GM12878 (cell line): Measurements from ENCODE around the gene TSSC4. TPM values are rescaled to one million over a fixed set of nuclear protein-coding genes. Genes with fewer than 3 reads are reported as not detected.

Source experiments
- ATAC-seq: fragments of 200-7000 bp; cut with Tn5 transposase; 3 replicates; pipeline ENCODE4 v1.9.1; 2020; ENCODE audit warnings: mild to moderate bottlenecking, moderate library complexity
- BruUV-seq: library from RNA; stranded (reverse); fragments of 400-500 nt; replicated peaks from 2 replicates; lab custom pipeline; 2021; lab: Mats Ljungman, UMichigan
- CTCF ChIA-PET: fragments of 300-600 bp; sonication (Branson Sonifier 250); formaldehyde crosslinking; extraction: SDS; loops from one replicate; lab custom pipeline; 2021; ENCODE audit warnings: inconsistent platforms; lab: Yijun Ruan, JAX
- POLR2A ChIA-PET: fragments of 350-600 bp; formaldehyde crosslinking; extraction: SDS; loops from one replicate; lab custom pipeline; 2021; ENCODE audit warnings: inconsistent platforms; lab: Charles Lee
- RAD21 ChIA-PET: fragments of 300-600 bp; sonication (Branson Sonifier 250); formaldehyde crosslinking; loops from one replicate; lab custom pipeline; 2023; ENCODE audit warnings: antibody characterized with exemption; ENCODE audit not compliant: unreplicated experiment; lab: Charles Lee
- SMC1A ChIA-PET: fragments of 300-600 bp; sonication (Branson Sonifier 250); formaldehyde crosslinking; loops from one replicate; lab custom pipeline; 2023; ENCODE audit not compliant: unreplicated experiment, uncharacterized antibody; lab: Charles Lee
- DNase-seq: peaks from one replicate; pipeline ENCODE4 v3.0.0-alpha.2; 2011; ENCODE audit warnings: low read depth, low spot score
- FAIRE-seq: peaks from 3 replicates; lab custom pipeline; 2011; peaks lifted over from hg19 to GRCh38; lab: Jason Lieb, UNC
- H2AFZ ChIP-seq: 2 replicates; pipeline ENCODE4 v1.6.0; 2011; ENCODE audit warnings: low read depth, low read length, control low read depth; ENCODE audit not compliant: control insufficient read depth
- H3K27ac ChIP-seq: 2 replicates; pipeline ENCODE4 v1.5.1; 2011; ENCODE audit warnings: control low read depth; ENCODE audit not compliant: control insufficient read depth, insufficient read depth
- H3K27me3 ChIP-seq, 2 experiments: replicated peaks in 1 of 2; 2 replicates each; pipeline versions ENCODE4 v1.6.0 to v1.6.1; 2011; ENCODE audit warnings: low read length in 1 of 2; ENCODE audit not compliant: control insufficient read depth in 2 of 2, insufficient read depth in 2 of 2
- H3K36me3 ChIP-seq, 2 experiments: 2 replicates each; pipeline ENCODE4 v1.5.1; 2011; ENCODE audit warnings: low read length in 1 of 2; ENCODE audit not compliant: control insufficient read depth in 2 of 2, insufficient read depth in 2 of 2
- H3K4me1 ChIP-seq: 2 replicates; pipeline ENCODE4 v1.6.1; 2011; ENCODE audit warnings: mild to moderate bottlenecking, low read length, moderate library complexity, mixed read lengths; ENCODE audit not compliant: control insufficient read depth, insufficient read depth
- H3K4me2 ChIP-seq: 2 replicates; pipeline ENCODE4 v1.6.0; 2011; ENCODE audit warnings: control low read depth; ENCODE audit not compliant: control insufficient read depth, insufficient read depth
- H3K4me3 ChIP-seq: fragments of 200-600 bp; sonication (generic); 2 replicates; pipeline ENCODE4 v1.5.1; 2016
- H3K79me2 ChIP-seq: 2 replicates; pipeline ENCODE4 v1.6.0; 2011; ENCODE audit warnings: low read length; ENCODE audit not compliant: control insufficient read depth, insufficient read depth
- H3K9ac ChIP-seq: 2 replicates; pipeline ENCODE4 v1.8.0; 2011; ENCODE audit warnings: low read length, control low read depth, mixed read lengths; ENCODE audit not compliant: control insufficient read depth, insufficient read depth
- H3K9me3 ChIP-seq: replicated peaks from 3 replicates; pipeline ENCODE4 v1.5.1; 2011; ENCODE audit warnings: mild to moderate bottlenecking, low read length; ENCODE audit not compliant: control insufficient read depth, insufficient read depth
- H4K20me1 ChIP-seq: 2 replicates; pipeline ENCODE4 v1.6.0; 2011; ENCODE audit not compliant: control insufficient read depth, insufficient read depth
- CHD4 ChIP-seq: fragments of 200-600 bp; sonication (generic); IDR thresholded peaks from 2 replicates; pipeline ENCODE4 v1.6.1; 2016; ENCODE audit warnings: mild to moderate bottlenecking
- ETV6 ChIP-seq, 2 experiments: fragments of 450-650 bp in 1 of 2; IDR thresholded peaks in 1 of 2; conservative IDR thresholded peaks in 1 of 2; 2 replicates each; pipeline ENCODE4 v1.6.1; 2014; ENCODE audit warnings: antibody characterized with exemption in 1 of 2, borderline replicate concordance in 1 of 2, low read depth in 1 of 2, mild to moderate bottlenecking in 1 of 2, moderate library complexity in 1 of 2
- GABPA ChIP-seq: IDR thresholded peaks from 2 replicates; pipeline ENCODE4 v1.6.1; 2014; ENCODE audit warnings: antibody characterized with exemption, low read depth, mild to moderate bottlenecking, inconsistent platforms
- WGBS: methylation state at CpG from one replicate; pipeline ENCODE4 v1.1.6; 2016; ENCODE audit warnings: low lambda C conversion rate; ENCODE audit not compliant: insufficient replicate concordance, insufficient coverage; ENCODE audit errors: missing lambda C conversion rate; 5-methylcytosine and 5-hydroxymethylcytosine counted together
- in situ Hi-C: fragments of 300-500 bp; cut with MboI; formaldehyde crosslinking; loops from 9 replicates; pipeline ENCODE4 v1.14.3; 2018; ENCODE audit warnings: mixed read lengths
- intact Hi-C: fragments of 100-400 bp; cut with micrococcal nuclease; formaldehyde crosslinking; loops from one replicate; pipeline ENCODE4 v1.14.2; 2022; ENCODE audit not compliant: unreplicated experiment
- polyA plus RNA-seq, 11 experiments: library from polyadenylated mRNA; depleted of rRNA in 4 of 11; unstranded in 6 of 11; stranded (reverse) in 5 of 11; fragments of >200 nt; fragmentation: Nextera tagmentation in 4 of 11; fragmentation: Illumina TruSeq in 1 of 11; extraction: Ambion mirVana in 4 of 11; extraction: Trizol in 1 of 11; gene quantifications; 1 replicate in 1 of 11; 2 replicates in 10 of 11; pipeline versions ENCODE4 v1.2.1 to v1.2.3, GENCODE V29; 2011 to 2016; ENCODE audit warnings: inconsistent platforms in 2 of 11, missing spikeins in 2 of 11, low read depth in 1 of 11
- total RNA-seq, 4 experiments: library from RNA; depleted of rRNA in 3 of 4; stranded (reverse); fragments of >200 nt in 3 of 4; fragmentation: Illumina TruSeq in 1 of 4; extraction: Trizol in 1 of 4; gene quantifications; 2 replicates each; pipeline versions ENCODE4 v1.2.1 to v1.2.3, GENCODE V29; 2013 to 2021
- TF ChIP-seq, protein P1 (sequence below): fragments of 450-650 bp; formaldehyde crosslinking; IDR thresholded peaks from 2 replicates; pipeline ENCODE4 v1.4.0; 2022; ENCODE audit warnings: mild to moderate bottlenecking, moderate library complexity
- TF ChIP-seq, protein P2 (sequence below): IDR thresholded peaks from 2 replicates; pipeline ENCODE4 v1.6.1; 2011; ENCODE audit warnings: borderline replicate concordance, low read depth, mild to moderate bottlenecking, moderate library complexity, low read length; ENCODE audit not compliant: insufficient read depth, poor library complexity, severe bottlenecking

The TSSC4 gene
- total and polyA plus RNA-seq, 10 of the 15 experiments (the other 5 are each of a cell fraction or from before 2014, with no cell fraction given): 0.69 to 70.1 (median 25.7) TPM

DNA sequence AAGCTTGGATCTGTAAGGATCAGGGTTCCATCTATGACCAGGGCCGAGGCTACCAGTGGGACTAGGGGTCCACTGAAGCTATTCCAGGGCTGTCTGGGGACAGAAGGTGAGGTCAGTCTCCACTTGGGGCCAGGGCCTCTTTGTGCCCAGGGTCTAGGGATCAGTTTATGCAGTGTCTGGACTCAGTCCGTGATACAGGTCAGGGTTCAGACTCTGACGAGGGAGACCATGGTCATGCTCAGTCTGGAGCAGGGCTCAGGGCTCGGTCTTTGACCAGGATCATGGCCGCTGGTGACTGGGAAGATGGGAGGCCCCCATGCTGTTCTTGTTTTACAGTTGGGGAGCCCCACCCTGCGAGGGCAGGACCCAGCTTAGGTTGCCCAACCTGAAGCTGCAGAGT lies 11.8 kb downstream of the TSSC4 start:
- H3K4me1 ChIP-seq: no peaks in the 10 kb centered on the region
- no peaks in the 10 kb centered on the region for H3K27me3 ChIP-seq
- CTCF ChIA-PET: no interaction called here
- no peak for FAIRE-seq
- H3K9me3 ChIP-seq: no peaks in the 10 kb centered on the region
- H4K20me1 ChIP-seq: no peaks in the 10 kb centered on the region
- BruUV-seq: no TSS peak
- no peaks in the 10 kb centered on the region for H3K79me2 ChIP-seq
- H3K4me2 ChIP-seq: no peak overlapping the region
- in situ Hi-C loops: no loop called here
- intact Hi-C loops: no loop called here
- TF ChIP-seq ETV6 (conservative IDR thresholded peaks at IDR 0.05 in 1 of 2, IDR thresholded peaks at IDR 0.05 in 1 of 2; ENCODE audit: borderline replicate concordance in 1 of 2, low read depth in 1 of 2): no peak
- TF ChIP-seq, protein P1, sequence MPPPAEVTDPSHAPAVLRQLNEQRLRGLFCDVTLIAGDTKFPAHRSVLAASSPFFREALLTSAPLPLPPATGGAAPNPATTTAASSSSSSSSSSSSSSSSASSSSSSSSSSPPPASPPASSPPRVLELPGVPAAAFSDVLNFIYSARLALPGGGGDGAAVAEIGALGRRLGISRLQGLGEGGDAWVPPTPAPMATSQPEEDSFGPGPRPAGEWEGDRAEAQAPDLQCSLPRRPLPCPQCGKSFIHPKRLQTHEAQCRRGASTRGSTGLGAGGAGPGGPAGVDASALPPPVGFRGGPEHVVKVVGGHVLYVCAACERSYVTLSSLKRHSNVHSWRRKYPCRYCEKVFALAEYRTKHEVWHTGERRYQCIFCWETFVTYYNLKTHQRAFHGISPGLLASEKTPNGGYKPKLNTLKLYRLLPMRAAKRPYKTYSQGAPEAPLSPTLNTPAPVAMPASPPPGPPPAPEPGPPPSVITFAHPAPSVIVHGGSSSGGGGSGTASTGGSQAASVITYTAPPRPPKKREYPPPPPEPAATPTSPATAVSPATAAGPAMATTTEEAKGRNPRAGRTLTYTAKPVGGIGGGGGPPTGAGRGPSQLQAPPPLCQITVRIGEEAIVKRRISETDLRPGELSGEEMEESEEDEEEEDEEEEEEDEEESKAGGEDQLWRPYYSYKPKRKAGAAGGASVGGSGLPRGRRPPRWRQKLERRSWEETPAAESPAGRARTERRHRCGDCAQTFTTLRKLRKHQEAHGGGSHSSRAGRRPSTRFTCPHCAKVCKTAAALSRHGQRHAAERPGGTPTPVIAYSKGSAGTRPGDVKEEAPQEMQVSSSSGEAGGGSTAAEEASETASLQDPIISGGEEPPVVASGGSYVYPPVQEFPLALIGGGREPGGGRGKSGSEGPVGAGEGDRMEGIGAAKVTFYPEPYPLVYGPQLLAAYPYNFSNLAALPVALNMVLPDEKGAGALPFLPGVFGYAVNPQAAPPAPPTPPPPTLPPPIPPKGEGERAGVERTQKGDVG (CRISPR knock-in tag): no peak
- TF ChIP-seq, protein P2, sequence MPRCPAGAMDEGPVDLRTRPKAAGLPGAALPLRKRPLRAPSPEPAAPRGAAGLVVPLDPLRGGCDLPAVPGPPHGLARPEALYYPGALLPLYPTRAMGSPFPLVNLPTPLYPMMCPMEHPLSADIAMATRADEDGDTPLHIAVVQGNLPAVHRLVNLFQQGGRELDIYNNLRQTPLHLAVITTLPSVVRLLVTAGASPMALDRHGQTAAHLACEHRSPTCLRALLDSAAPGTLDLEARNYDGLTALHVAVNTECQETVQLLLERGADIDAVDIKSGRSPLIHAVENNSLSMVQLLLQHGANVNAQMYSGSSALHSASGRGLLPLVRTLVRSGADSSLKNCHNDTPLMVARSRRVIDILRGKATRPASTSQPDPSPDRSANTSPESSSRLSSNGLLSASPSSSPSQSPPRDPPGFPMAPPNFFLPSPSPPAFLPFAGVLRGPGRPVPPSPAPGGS: no peak
- no peak for TF ChIP-seq GABPA
- TF ChIP-seq CHD4: no peak
- DNase-seq: no peak
- POLR2A ChIA-PET: no interaction called here
- SMC1A ChIA-PET: no interaction called here
- ATAC-seq: no peak
- WGBS: 28% methylated on average over 6 of the region's 6 CpGs
- no peak overlapping the region for H3K9ac ChIP-seq
- no peak overlapping the region for H2AFZ ChIP-seq
- no peak overlapping the region for H3K4me3 ChIP-seq
- no peaks in the 10 kb centered on the region for H3K36me3 ChIP-seq
- RAD21 ChIA-PET: no interaction called here
- no peak overlapping the region for H3K27ac ChIP-seq
